Measurements from ENCODE around the gene WFDC5.

DNA sequence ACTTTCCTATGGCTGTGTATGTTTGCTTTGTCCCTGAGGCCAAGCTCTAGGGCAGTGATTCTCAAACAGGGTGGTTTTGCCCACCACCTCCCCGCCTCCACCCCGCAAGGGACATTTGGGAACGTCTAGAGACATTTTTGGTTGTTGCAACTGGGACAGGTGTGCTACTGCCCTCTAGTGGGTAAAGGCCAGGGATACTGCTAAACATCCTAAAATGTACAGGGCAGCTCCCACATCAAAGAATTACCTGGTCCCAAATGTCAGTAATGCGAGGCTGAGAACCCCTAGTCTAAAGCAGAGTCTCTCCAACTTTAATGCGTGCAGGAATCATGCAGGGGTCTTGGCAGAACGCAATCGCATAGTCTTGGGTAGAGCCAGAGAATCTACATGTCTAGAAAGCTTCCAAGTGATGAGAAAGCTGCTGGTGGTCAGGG is 19.2 kb downstream of the WFDC5 start:
- no peak for TF ChIP-seq EP300 (IDR thresholded peaks at IDR 0.05)
- TF ChIP-seq CTCF (IDR thresholded peaks at IDR 0.05): peak in 5 of 7 experiments; percentile 44 to 73 (median 66)
- no peak for TF ChIP-seq POLR2AphosphoS5 (IDR thresholded peaks at IDR 0.05)
- TF ChIP-seq POLR2A (IDR thresholded peaks at IDR 0.05): no peak
